Keratinocyte (primary cell): Measurements from ENCODE around the gene VILL. TPM values are rescaled to one million over a fixed set of nuclear protein-coding genes. Genes with fewer than 3 reads are reported as not detected.

Source experiments
- DNase-seq: peaks from one replicate; pipeline ENCODE4 v3.0.0-alpha.2; 2011; ENCODE audit warnings: low read depth, missing footprints, low spot score
- FAIRE-seq: peaks from 2 replicates; lab custom pipeline; 2011; peaks lifted over from hg19 to GRCh38; lab: Jason Lieb, UNC
- H2AFZ ChIP-seq: 2 replicates; pipeline ENCODE4 v1.6.0; 2012; ENCODE audit warnings: low read length, control low read depth, inconsistent platforms; ENCODE audit not compliant: control insufficient read depth
- H3K27ac ChIP-seq: 2 replicates; pipeline ENCODE4 v1.5.1; 2011; ENCODE audit warnings: low read length; ENCODE audit not compliant: control insufficient read depth, insufficient read depth
- H3K27me3 ChIP-seq: 3 replicates; pipeline ENCODE4 v1.6.0; 2011; ENCODE audit warnings: low read length; ENCODE audit not compliant: control insufficient read depth, insufficient read depth; ENCODE audit errors: extremely low read depth
- H3K36me3 ChIP-seq, 2 experiments: 2 replicates in 1 of 2; 3 replicates in 1 of 2; pipeline ENCODE4 v1.5.1; 2011; ENCODE audit warnings: low read length in 2 of 2, mild to moderate bottlenecking in 1 of 2; ENCODE audit not compliant: control insufficient read depth in 2 of 2, insufficient read depth in 2 of 2; ENCODE audit errors: extremely low read depth in 1 of 2
- H3K4me1 ChIP-seq: 3 replicates; pipeline ENCODE4 v1.5.1; 2011; ENCODE audit warnings: low read length; ENCODE audit not compliant: control insufficient read depth, insufficient read depth; ENCODE audit errors: extremely low read depth
- H3K4me2 ChIP-seq: 3 replicates; pipeline ENCODE4 v1.6.0; 2011; ENCODE audit warnings: low read depth, low read length; ENCODE audit not compliant: control insufficient read depth, insufficient read depth; ENCODE audit errors: extremely low read depth
- H3K4me3 ChIP-seq, 3 experiments: fragments of 200-600 bp in 1 of 3; sonication (generic) in 1 of 3; 2 replicates in 2 of 3; 3 replicates in 1 of 3; pipeline ENCODE4 v1.5.1; 2011 to 2016; ENCODE audit warnings: low read length in 3 of 3, mild to moderate bottlenecking in 3 of 3, control low read depth in 2 of 3, inconsistent platforms in 1 of 3, low read depth in 1 of 3, mixed read lengths in 1 of 3, mixed run types in 1 of 3, moderate library complexity in 1 of 3; ENCODE audit not compliant: control insufficient read depth in 2 of 3, insufficient read depth in 2 of 3; ENCODE audit errors: extremely low read depth in 1 of 3
- H3K79me2 ChIP-seq: 2 replicates; pipeline ENCODE4 v1.6.0; 2012; ENCODE audit warnings: low read length; ENCODE audit not compliant: control insufficient read depth, insufficient read depth
- H3K9ac ChIP-seq: 3 replicates; pipeline ENCODE4 v1.6.0; 2011; ENCODE audit warnings: low read length; ENCODE audit not compliant: control insufficient read depth, insufficient read depth; ENCODE audit errors: extremely low read depth
- H3K9me1 ChIP-seq: 3 replicates; pipeline ENCODE4 v1.6.0; 2011; ENCODE audit warnings: low read length; ENCODE audit not compliant: control insufficient read depth, insufficient read depth; ENCODE audit errors: extremely low read depth
- H3K9me3 ChIP-seq: 2 replicates; pipeline ENCODE4 v1.5.1; 2012; ENCODE audit warnings: low read depth, low read length; ENCODE audit not compliant: control insufficient read depth
- H4K20me1 ChIP-seq: 3 replicates; pipeline ENCODE4 v1.6.0; 2011; ENCODE audit warnings: low read length; ENCODE audit not compliant: control insufficient read depth, insufficient read depth; ENCODE audit errors: extremely low read depth
- CTCF ChIP-seq, 3 experiments: IDR thresholded peaks in 1 of 3; conservative IDR thresholded peaks in 1 of 3; optimal IDR thresholded peaks in 1 of 3; 2 replicates in 2 of 3; 3 replicates in 1 of 3; pipeline versions ENCODE3 to v1.5.1; 2011; ENCODE audit warnings: low read length in 3 of 3, mild to moderate bottlenecking in 3 of 3, moderate library complexity in 2 of 3, control low read depth in 1 of 3, inconsistent platforms in 1 of 3; ENCODE audit not compliant: insufficient read depth in 2 of 3; ENCODE audit errors: extremely low read depth in 1 of 3
- EZH2 ChIP-seq: IDR thresholded peaks from one replicate; pipeline ENCODE4 v1.6.1; 2012; ENCODE audit warnings: inconsistent platforms, mild to moderate bottlenecking, low read length, moderate library complexity
- dilution Hi-C: fragments of 300-500 bp; cut with MboI; formaldehyde crosslinking; loops from one replicate; pipeline ENCODE4 v1.7.0; 2020; ENCODE audit warnings: low sequenced_read_pairs; ENCODE audit not compliant: extremely low pct_ligation_motif_present
- polyA plus RNA-seq, 5 experiments: library from polyadenylated mRNA; depleted of rRNA in 3 of 5; stranded (reverse) in 3 of 5; stranded (forward) in 1 of 5; unstranded in 1 of 5; fragments of >200 nt; gene quantifications; 1 replicate in 1 of 5; 2 replicates in 3 of 5; 3 replicates in 1 of 5; pipeline versions ENCODE4 v1.2.1 to v1.2.3, GENCODE V29; 2011 to 2012; ENCODE audit warnings: missing spikeins in 2 of 5, low read depth in 1 of 5, low replicate concordance in 1 of 5

Gene VILL
- polyA plus RNA-seq, 1 donor (not counting 4 experiments of a cell fraction or from before 2014, with no cell fraction given) = 2.1 TPM

- no peak overlapping the region for H2AFZ ChIP-seq
- H3K36me3 ChIP-seq = no peaks in the 10 kb centered on the region
- DNase-seq (no peak), FAIRE-seq (no peak)
- no peak overlapping the region for H3K4me2 ChIP-seq
- no peaks in the 10 kb centered on the region for H3K9me3 ChIP-seq
- H3K4me3 ChIP-seq = no peak overlapping the region
- H3K9me1 ChIP-seq = no peaks in the 10 kb centered on the region
- no peaks in the 10 kb centered on the region for H4K20me1 ChIP-seq
- H3K27ac ChIP-seq = no peak overlapping the region
- H3K9ac ChIP-seq = no peak overlapping the region
- dilution Hi-C loops = no loop called here
- peaks cover 19% of the 10 kb centered on the region for H3K4me1 ChIP-seq
- TF ChIP-seq CTCF (optimal IDR thresholded peaks at IDR 0.05 in 1 of 3, IDR thresholded peaks at IDR 0.05 in 1 of 3, conservative IDR thresholded peaks at IDR 0.05 in 1 of 3; ENCODE audit: extremely low read depth in 1 of 3, insufficient read depth in 2 of 3, low read length in 3 of 3) (no peak), EZH2 (no peak)
- no peaks in the 10 kb centered on the region for H3K79me2 ChIP-seq
- H3K27me3 ChIP-seq = no peaks in the 10 kb centered on the region
Measured at GRCh38 chr3:37991109-37991508, 523 bp downstream of the VILL start.

- TF ChIP-seq CTCF (optimal IDR thresholded peaks at IDR 0.05 in 1 of 3, IDR thresholded peaks at IDR 0.05 in 1 of 3, conservative IDR thresholded peaks at IDR 0.05 in 1 of 3; ENCODE audit: extremely low read depth in 1 of 3, insufficient read depth in 2 of 3, low read length in 3 of 3) (no peak), EZH2 (no peak)
- Histone ChIP-seq H3K9me1 (no peaks in the 10 kb centered on the region), H2AFZ (no peak overlapping the region), H3K4me1 (peaks cover 19% of the 10 kb centered on the region), H3K4me2 (no peak overlapping the region), H3K27me3 (no peaks in the 10 kb centered on the region), H3K9me3 (no peaks in the 10 kb centered on the region), H3K4me3 (no peak overlapping the region), H4K20me1 (no peaks in the 10 kb centered on the region), H3K9ac (no peak overlapping the region), H3K36me3 (no peaks in the 10 kb centered on the region), H3K27ac (no peak overlapping the region), H3K79me2 (no peaks in the 10 kb centered on the region)
- no peak for DNase-seq
- dilution Hi-C loops = no loop called here
- FAIRE-seq = no peak
Measured at GRCh38 chr3:37991823-37992222, 1.2 kb downstream of the VILL start.
